Endodermal cell (in vitro differentiated cells): ENCODE data around the gene CUL2. TPM values are rescaled to one million over a fixed set of nuclear protein-coding genes. Genes with fewer than 3 reads are reported as not detected.
A peak's percentile ranks its signal among the peaks of the same experiment; 100 is the strongest.

ENCODE experiments used
- DNase-seq: peaks from one replicate; pipeline ENCODE4 v3.0.0-alpha.2; 2017
- H3K27ac ChIP-seq: 2 replicates; pipeline ENCODE4 v1.5.1; 2013; ENCODE audit warnings: mild to moderate bottlenecking, low read depth, low read length, moderate library complexity
- H3K27me3 ChIP-seq: 2 replicates; pipeline ENCODE4 v1.6.1; 2013; ENCODE audit warnings: mild to moderate bottlenecking, low read length, moderate library complexity; ENCODE audit not compliant: insufficient read depth, control insufficient read depth, poor library complexity, severe bottlenecking
- H3K36me3 ChIP-seq: 2 replicates; pipeline ENCODE4 v1.7.0; 2013; ENCODE audit warnings: mild to moderate bottlenecking, low read length, moderate library complexity; ENCODE audit not compliant: control insufficient read depth, insufficient read depth
- H3K4me1 ChIP-seq: one replicate; pipeline ENCODE4 v1.7.0; 2013; ENCODE audit warnings: low read length; ENCODE audit not compliant: control insufficient read depth, insufficient read depth
- H3K4me3 ChIP-seq: 2 replicates; pipeline ENCODE4 v1.5.1; 2013; ENCODE audit warnings: mild to moderate bottlenecking, low read length, moderate library complexity
- H3K9ac ChIP-seq: 2 replicates; pipeline ENCODE4 v1.6.1; 2013; ENCODE audit warnings: mild to moderate bottlenecking, low read length, moderate library complexity; ENCODE audit not compliant: poor library complexity, severe bottlenecking; ENCODE audit errors: extremely low read depth
- H3K9me3 ChIP-seq: 2 replicates; pipeline ENCODE4 v1.6.1; 2013; ENCODE audit warnings: mild to moderate bottlenecking, low read length, moderate library complexity; ENCODE audit not compliant: control insufficient read depth
- H3K27ac Mint-ChIP-seq: 2 replicates; pipeline ENCODE4 v1.8.0; 2020; ENCODE audit warnings: mixed read lengths
- H3K27me3 Mint-ChIP-seq: 2 replicates; pipeline ENCODE4 v1.8.0; 2021; ENCODE audit warnings: mild to moderate bottlenecking, mixed read lengths; ENCODE audit not compliant: insufficient read depth
- H3K36me3 Mint-ChIP-seq: 2 replicates; pipeline ENCODE4 v1.8.0; 2020; ENCODE audit warnings: low read depth, mixed read lengths
- H3K4me1 Mint-ChIP-seq: 2 replicates; pipeline ENCODE4 v1.8.0; 2020; ENCODE audit warnings: mixed read lengths
- H3K4me3 Mint-ChIP-seq: 2 replicates; pipeline ENCODE4 v1.8.0; 2020; ENCODE audit warnings: mild to moderate bottlenecking, moderate library complexity, mixed read lengths
- H3K9me3 Mint-ChIP-seq: 2 replicates; pipeline ENCODE4 v1.8.0; 2020; ENCODE audit warnings: mild to moderate bottlenecking, mixed read lengths
- WGBS, 2 experiments: methylation state at CpG; one replicate each; pipeline versions ENCODE4 v1.1.5 to v1.1.7; 2013; ENCODE audit warnings: missing lambda C conversion rate in 2 of 2, mixed read lengths in 1 of 2; ENCODE audit not compliant: insufficient coverage in 1 of 2, insufficient read length in 1 of 2; 5-methylcytosine and 5-hydroxymethylcytosine counted together
- total RNA-seq, 2 donors: library from RNA; stranded (reverse); fragmentation: NEBNext Ultra II Directional in 1 of 2; extraction: Animal tissue kit (Norgen Biotek cat#: 25700) in 1 of 2; gene quantifications; 2 replicates in 1 of 2; 3 replicates in 1 of 2; pipeline ENCODE4 v1.2.1, GENCODE V29; 2021
- TF ChIP-seq, protein P1 (sequence below): fragments of 200-600 bp; sonication (generic); conservative IDR thresholded peaks from 2 replicates; pipeline ENCODE4 v1.5.0; 2021; ENCODE audit warnings: antibody characterized with exemption, mild to moderate bottlenecking

CUL2 gene
- total RNA-seq, 2 donors from 2014 or later, result 39.2 to 41.5 TPM

DNA sequence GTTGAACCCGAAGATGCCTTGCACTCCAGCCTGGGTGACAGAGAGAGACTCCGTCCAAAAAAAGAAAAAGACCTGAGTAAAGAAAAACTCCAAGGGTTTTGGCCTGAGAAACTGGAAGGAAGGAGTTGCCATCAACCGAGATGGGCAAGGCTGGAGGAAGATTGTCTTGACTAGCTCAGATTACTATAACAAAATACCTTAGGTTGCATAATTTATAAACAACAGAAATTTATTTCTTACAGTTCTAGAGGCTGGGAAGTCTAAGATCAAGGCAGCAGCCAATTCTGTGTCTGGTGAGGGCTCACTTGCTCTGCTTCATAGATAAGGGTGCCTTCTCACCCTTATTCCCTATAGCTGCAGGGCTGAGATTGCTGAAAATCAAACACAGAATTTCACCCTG lies 91.2 kb downstream of the CUL2 start:
- Mint-ChIP-seq H3K27me3 (peaks cover 3% of the 10 kb centered on the region), H3K9me3 (no peaks in the 10 kb centered on the region), H3K36me3 (no peaks in the 10 kb centered on the region), H3K4me1 (peaks cover 4% of the 10 kb centered on the region), H3K4me3 (no peak overlapping the region), H3K27ac (no peak overlapping the region)
- WGBS, 2 experiments, result 94 to 96% methylated on average over 2 to 3 of the region's 3 CpGs
- Histone ChIP-seq H3K27ac (no peak overlapping the region), H3K4me1 (peaks cover 3% of the 10 kb centered on the region), H3K9ac (no peak overlapping the region), H3K4me3 (no peak overlapping the region), H3K9me3 (no peaks in the 10 kb centered on the region), H3K36me3 (no peaks in the 10 kb centered on the region), H3K27me3 (no peaks in the 10 kb centered on the region)
- TF ChIP-seq, protein P1, sequence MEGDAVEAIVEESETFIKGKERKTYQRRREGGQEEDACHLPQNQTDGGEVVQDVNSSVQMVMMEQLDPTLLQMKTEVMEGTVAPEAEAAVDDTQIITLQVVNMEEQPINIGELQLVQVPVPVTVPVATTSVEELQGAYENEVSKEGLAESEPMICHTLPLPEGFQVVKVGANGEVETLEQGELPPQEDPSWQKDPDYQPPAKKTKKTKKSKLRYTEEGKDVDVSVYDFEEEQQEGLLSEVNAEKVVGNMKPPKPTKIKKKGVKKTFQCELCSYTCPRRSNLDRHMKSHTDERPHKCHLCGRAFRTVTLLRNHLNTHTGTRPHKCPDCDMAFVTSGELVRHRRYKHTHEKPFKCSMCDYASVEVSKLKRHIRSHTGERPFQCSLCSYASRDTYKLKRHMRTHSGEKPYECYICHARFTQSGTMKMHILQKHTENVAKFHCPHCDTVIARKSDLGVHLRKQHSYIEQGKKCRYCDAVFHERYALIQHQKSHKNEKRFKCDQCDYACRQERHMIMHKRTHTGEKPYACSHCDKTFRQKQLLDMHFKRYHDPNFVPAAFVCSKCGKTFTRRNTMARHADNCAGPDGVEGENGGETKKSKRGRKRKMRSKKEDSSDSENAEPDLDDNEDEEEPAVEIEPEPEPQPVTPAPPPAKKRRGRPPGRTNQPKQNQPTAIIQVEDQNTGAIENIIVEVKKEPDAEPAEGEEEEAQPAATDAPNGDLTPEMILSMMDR, result no peak
- DNase-seq, result no peak

DNA sequence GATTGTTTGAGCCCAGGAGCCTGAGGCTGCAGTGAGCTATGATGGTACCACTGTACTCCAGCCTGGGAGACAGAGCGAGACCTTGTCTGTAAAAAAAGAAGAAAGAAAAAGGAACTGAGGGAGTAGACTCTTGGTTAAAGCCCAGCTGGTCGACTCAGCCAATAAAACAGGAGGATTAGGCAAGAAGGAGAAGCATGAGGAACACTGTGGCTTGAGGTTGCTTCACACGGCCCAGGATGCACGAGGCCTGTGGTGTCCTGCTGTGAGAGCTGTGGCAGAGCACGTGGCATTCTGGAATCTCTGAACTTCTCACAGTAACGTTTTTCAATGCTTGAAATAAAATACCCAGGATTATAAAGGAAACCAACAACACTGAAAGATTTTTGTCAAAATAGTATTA lies 93.3 kb downstream of the CUL2 start:
- no peaks in the 10 kb centered on the region for H3K36me3 Mint-ChIP-seq
- H3K27ac ChIP-seq, result no peak overlapping the region
- no peak overlapping the region for H3K4me3 ChIP-seq
- H3K27me3 Mint-ChIP-seq, result peaks cover 3% of the 10 kb centered on the region
- H3K27me3 ChIP-seq, result no peaks in the 10 kb centered on the region
- 88 to 95% methylated on average over 6 of the region's 6 CpGs for WGBS, 2 experiments
- H3K4me1 Mint-ChIP-seq, result peaks cover 4% of the 10 kb centered on the region
- TF ChIP-seq, protein P1, result no peak
- H3K9me3 ChIP-seq, result no peaks in the 10 kb centered on the region
- no peaks in the 10 kb centered on the region for H3K9me3 Mint-ChIP-seq
- no peak overlapping the region for H3K4me3 Mint-ChIP-seq
- no peaks in the 10 kb centered on the region for H3K36me3 ChIP-seq
- DNase-seq, result no peak
- H3K9ac ChIP-seq, result no peak overlapping the region
- H3K27ac Mint-ChIP-seq, result no peak overlapping the region
- no peaks in the 10 kb centered on the region for H3K4me1 ChIP-seq

DNA sequence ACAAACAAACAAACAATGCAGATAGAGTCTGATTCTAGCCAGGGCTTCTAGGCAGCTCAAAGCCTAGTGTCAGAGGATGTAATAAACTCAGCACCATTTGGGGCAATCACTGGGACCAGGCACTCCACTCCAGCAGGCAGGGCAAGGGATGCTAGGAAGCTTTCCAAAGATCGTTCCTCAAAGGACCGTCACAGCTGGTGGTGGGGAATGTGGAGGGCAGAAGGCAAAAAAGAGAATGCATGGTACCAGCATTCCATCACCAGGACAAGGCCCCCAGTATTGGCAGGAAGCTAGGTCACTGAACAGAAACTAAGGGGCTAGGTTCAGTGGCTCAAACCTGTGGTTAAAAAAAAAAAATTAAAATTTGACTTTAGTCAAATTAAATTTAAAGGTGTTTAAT lies 94.2 kb downstream of the CUL2 start:
- 54% methylated on average over 2 of the region's 2 CpGs; no CpG with 5 or more reads in 1 of the 2 experiments for WGBS, 2 experiments
- no peak overlapping the region for H3K27ac Mint-ChIP-seq
- Histone ChIP-seq H3K27me3 (no peaks in the 10 kb centered on the region), H3K9ac (no peak overlapping the region), H3K4me1 (no peaks in the 10 kb centered on the region), H3K27ac (no peak overlapping the region), H3K4me3 (no peak overlapping the region), H3K36me3 (no peaks in the 10 kb centered on the region), H3K9me3 (no peaks in the 10 kb centered on the region)
- peak; percentile 79 for DNase-seq
- H3K36me3 Mint-ChIP-seq, result no peaks in the 10 kb centered on the region
- no peak overlapping the region for H3K4me3 Mint-ChIP-seq
- no peaks in the 10 kb centered on the region for H3K9me3 Mint-ChIP-seq
- TF ChIP-seq, protein P1, result no peak
- peaks cover 4% of the 10 kb centered on the region for H3K4me1 Mint-ChIP-seq
- H3K27me3 Mint-ChIP-seq, result peaks cover 3% of the 10 kb centered on the region
